Breast epithelium (tissue), 3 donors: ENCODE data around the gene SGCA.

ENCODE experiments used
- POLR2A ChIP-seq: fragments of 450-650 bp; IDR thresholded peaks from one replicate; pipeline ENCODE4 v1.6.1; 2016; ENCODE audit warnings: antibody characterized with exemption, mild to moderate bottlenecking, moderate library complexity
- TF ChIP-seq, protein P1 (sequence below), 3 donors: fragments of 450-650 bp; IDR thresholded peaks; one replicate each; pipeline ENCODE4 v1.5.1; 2016 to 2017; ENCODE audit warnings: antibody characterized with exemption in 3 of 3, mild to moderate bottlenecking in 3 of 3, moderate library complexity in 3 of 3

DNA sequence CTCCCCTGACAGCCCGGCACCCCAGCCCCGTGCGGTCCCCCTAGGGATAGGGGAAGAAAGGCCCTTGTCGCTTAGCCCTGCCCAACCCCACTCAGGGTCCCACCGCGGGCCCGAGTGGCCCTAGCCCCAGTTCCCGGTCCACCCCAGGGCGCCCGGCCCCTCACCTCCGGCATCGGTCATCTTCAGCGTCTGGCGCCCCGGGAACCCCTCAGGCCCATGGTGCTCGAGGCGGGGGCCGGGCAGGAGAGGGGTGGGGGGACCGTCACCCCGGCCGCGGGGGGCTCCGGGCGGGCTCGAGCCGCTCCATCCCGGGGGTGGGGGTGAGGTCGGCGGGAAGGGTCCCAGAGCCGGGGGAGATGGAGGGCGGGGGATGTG lies 36.5 kb upstream of the SGCA start:
- TF ChIP-seq POLR2A, result no peak
- TF ChIP-seq, protein P1, sequence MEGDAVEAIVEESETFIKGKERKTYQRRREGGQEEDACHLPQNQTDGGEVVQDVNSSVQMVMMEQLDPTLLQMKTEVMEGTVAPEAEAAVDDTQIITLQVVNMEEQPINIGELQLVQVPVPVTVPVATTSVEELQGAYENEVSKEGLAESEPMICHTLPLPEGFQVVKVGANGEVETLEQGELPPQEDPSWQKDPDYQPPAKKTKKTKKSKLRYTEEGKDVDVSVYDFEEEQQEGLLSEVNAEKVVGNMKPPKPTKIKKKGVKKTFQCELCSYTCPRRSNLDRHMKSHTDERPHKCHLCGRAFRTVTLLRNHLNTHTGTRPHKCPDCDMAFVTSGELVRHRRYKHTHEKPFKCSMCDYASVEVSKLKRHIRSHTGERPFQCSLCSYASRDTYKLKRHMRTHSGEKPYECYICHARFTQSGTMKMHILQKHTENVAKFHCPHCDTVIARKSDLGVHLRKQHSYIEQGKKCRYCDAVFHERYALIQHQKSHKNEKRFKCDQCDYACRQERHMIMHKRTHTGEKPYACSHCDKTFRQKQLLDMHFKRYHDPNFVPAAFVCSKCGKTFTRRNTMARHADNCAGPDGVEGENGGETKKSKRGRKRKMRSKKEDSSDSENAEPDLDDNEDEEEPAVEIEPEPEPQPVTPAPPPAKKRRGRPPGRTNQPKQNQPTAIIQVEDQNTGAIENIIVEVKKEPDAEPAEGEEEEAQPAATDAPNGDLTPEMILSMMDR (IDR thresholded peaks at IDR 0.05), result no peak
